ENCODE measurements around the gene NCAM1. TPM values are rescaled to one million over a fixed set of nuclear protein-coding genes. Genes with fewer than 3 reads are reported as not detected.

The NCAM1 gene
- polyA plus RNA-seq, 3 donors from 2014 or later = 35.7 to 143 (median 49.1) TPM

GRCh38 chr11:113189909-113190667, 228.9 kb downstream of the NCAM1 start:
- DNase-seq = no peak
- Mint-ChIP-seq H3K4me1 (peaks cover 38 to 90% of the 10 kb centered on the region in 2 donors), H3K9me3 (no peaks in the 10 kb centered on the region), H3K4me3 (no peak overlapping the region), H3K27ac (peak overlapping the region in 3 of 6 donors; percentile 9 to 62 (median 21)), H3K27me3 (ENCODE audit: low read depth in 3 of 3) (peaks cover 0 to 2% (median 0%) of the 10 kb centered on the region in 3 donors), H3K36me3 (peaks cover 3 to 7% (median 4%) of the 10 kb centered on the region in 3 donors)

- Mint-ChIP-seq H3K27me3 (ENCODE audit: low read depth in 3 of 3) (peaks cover 0 to 5% (median 0%) of the 10 kb centered on the region in 3 donors), H3K4me1 (peaks cover 28 to 88% of the 10 kb centered on the region in 2 donors), H3K4me3 (no peak overlapping the region), H3K27ac (peak overlapping the region in 1 of 6 donors; percentile 27), H3K36me3 (peaks cover 3 to 12% (median 4%) of the 10 kb centered on the region in 3 donors), H3K9me3 (no peaks in the 10 kb centered on the region)
- no peak for DNase-seq
Observed at GRCh38 chr11:113192121-113192925, 231.1 kb downstream of the NCAM1 start.

- Mint-ChIP-seq H3K36me3 (peaks cover 3 to 14% (median 4%) of the 10 kb centered on the region in 3 donors), H3K4me1 (peaks cover 24 to 88% of the 10 kb centered on the region in 2 donors), H3K27ac (no peak overlapping the region), H3K27me3 (ENCODE audit: low read depth in 3 of 3) (peaks cover 0 to 5% (median under 1%) of the 10 kb centered on the region in 3 donors), H3K9me3 (no peaks in the 10 kb centered on the region), H3K4me3 (no peak overlapping the region)
- DNase-seq = no peak
Observed at GRCh38 chr11:113193016-113193415, 231.8 kb downstream of the NCAM1 start.

DNA sequence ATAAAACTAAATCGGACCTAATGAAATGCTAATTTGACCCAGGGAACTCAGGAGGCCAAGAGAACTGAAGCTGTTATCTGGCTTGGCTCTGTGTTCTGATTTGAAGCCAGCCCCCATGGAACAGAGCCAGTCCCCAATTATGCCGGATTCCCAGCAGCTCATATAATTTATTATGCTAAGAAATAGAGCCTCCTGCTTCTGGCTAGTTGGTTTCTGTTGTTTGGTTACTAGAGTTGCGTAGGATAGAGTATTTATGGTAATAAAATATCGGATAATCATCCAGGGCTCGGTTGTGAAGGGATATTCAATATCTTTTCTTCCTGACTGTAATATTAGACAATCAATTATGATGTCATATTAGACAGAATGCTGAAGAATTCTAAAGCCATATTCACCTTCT, 232.7 kb downstream of the NCAM1 start:
- peaks cover 0 to 5% (median 1%) of the 10 kb centered on the region in 3 donors for H3K27me3 Mint-ChIP-seq (ENCODE audit: low read depth in 3 of 3)
- H3K36me3 Mint-ChIP-seq = peaks cover 0 to 13% (median 3%) of the 10 kb centered on the region in 3 donors
- H3K27ac Mint-ChIP-seq = no peak overlapping the region
- H3K9me3 Mint-ChIP-seq = no peaks in the 10 kb centered on the region
- H3K4me1 Mint-ChIP-seq = peaks cover 15 to 88% of the 10 kb centered on the region in 2 donors
- H3K4me3 Mint-ChIP-seq = no peak overlapping the region
- no peak for DNase-seq

DNA sequence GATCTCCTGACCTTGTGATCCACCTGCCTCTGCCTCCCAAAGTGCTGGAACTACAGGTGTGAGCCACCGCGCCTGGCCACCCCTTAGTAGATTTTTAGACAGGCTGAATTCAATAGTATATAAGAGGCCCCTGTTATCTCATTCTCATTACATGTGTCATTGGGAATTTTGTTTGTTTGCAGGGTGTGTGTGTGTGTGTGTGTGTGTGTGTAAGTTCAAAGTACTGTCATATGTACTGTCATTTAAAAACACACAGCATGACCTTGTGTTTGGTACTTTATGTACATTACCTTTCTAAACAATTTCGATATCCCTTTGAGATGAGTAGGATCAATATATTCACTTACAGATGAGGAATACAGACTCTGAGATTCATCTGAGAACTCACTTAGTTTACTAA, 234.5 kb downstream of the NCAM1 start:
- peaks cover 0 to 5% (median 1%) of the 10 kb centered on the region in 3 donors for H3K27me3 Mint-ChIP-seq (ENCODE audit: low read depth in 3 of 3)
- H3K36me3 Mint-ChIP-seq = peaks cover 0 to 11% (median 0%) of the 10 kb centered on the region in 3 donors
- no peak overlapping the region for H3K4me3 Mint-ChIP-seq
- peak overlapping the region in 1 of 6 donors; percentile 40 for H3K27ac Mint-ChIP-seq
- H3K9me3 Mint-ChIP-seq = no peaks in the 10 kb centered on the region
- peaks cover 8 to 82% of the 10 kb centered on the region in 2 donors for H3K4me1 Mint-ChIP-seq
- DNase-seq = no peak

GRCh38 chr11:113197446-113197845, 236.2 kb downstream of the NCAM1 start:
- no peak overlapping the region for H3K4me3 Mint-ChIP-seq
- DNase-seq = no peak
- peaks cover 0 to 5% (median 3%) of the 10 kb centered on the region in 3 donors for H3K27me3 Mint-ChIP-seq (ENCODE audit: low read depth in 3 of 3)
- H3K27ac Mint-ChIP-seq = no peak overlapping the region
- no peaks in the 10 kb centered on the region for H3K9me3 Mint-ChIP-seq
- peaks cover 7 to 82% of the 10 kb centered on the region in 2 donors for H3K4me1 Mint-ChIP-seq
- H3K36me3 Mint-ChIP-seq = peaks cover 0 to 12% (median 0%) of the 10 kb centered on the region in 3 donors

- no peak for DNase-seq
- H3K4me3 Mint-ChIP-seq = no peak overlapping the region
- peaks cover 0 to 3% (median 3%) of the 10 kb centered on the region in 3 donors for H3K27me3 Mint-ChIP-seq (ENCODE audit: low read depth in 3 of 3)
- H3K36me3 Mint-ChIP-seq = peaks cover 0 to 17% (median 4%) of the 10 kb centered on the region in 3 donors
- H3K9me3 Mint-ChIP-seq = no peaks in the 10 kb centered on the region
- no peak overlapping the region for H3K27ac Mint-ChIP-seq
- H3K4me1 Mint-ChIP-seq = peaks cover 7 to 66% of the 10 kb centered on the region in 2 donors
Observed at GRCh38 chr11:113198972-113199661, 237.9 kb downstream of the NCAM1 start.

DNA sequence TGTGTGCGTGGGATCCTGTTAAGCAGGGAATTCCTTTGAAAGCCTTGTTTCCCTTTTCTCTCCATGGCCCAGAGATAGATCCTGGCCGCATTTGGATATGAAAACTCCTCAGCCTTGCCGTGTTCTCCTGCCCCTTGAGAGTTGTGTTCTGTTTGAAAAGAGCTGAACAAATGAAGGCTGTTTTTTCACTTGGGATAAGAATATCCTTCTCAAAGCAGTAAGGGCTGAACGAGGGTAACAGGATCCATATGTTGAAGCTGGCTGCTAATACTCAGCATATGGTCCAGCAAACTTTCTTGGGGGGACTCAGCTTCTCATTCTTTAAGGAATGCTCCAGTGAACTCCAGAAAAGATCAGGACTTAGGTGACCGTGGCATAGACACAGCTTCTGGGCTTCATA, 238.6 kb downstream of the NCAM1 start:
- Mint-ChIP-seq H3K36me3 (peaks cover 0 to 24% (median 6%) of the 10 kb centered on the region in 3 donors), H3K4me3 (no peak overlapping the region), H3K27ac (no peak overlapping the region), H3K4me1 (peaks cover 7 to 59% of the 10 kb centered on the region in 2 donors), H3K27me3 (ENCODE audit: low read depth in 3 of 3) (peaks cover 0 to 5% (median 3%) of the 10 kb centered on the region in 3 donors), H3K9me3 (no peaks in the 10 kb centered on the region)
- DNase-seq = no peak

GRCh38 chr11:113201054-113201818, 240.0 kb downstream of the NCAM1 start:
- Mint-ChIP-seq H3K27ac (peak overlapping the region in 2 of 6 donors; percentile 9 to 65), H3K4me3 (no peak overlapping the region), H3K36me3 (peaks cover 5 to 32% (median 12%) of the 10 kb centered on the region in 3 donors), H3K9me3 (no peaks in the 10 kb centered on the region), H3K27me3 (ENCODE audit: low read depth in 3 of 3) (peaks cover 0 to 6% (median 0%) of the 10 kb centered on the region in 3 donors), H3K4me1 (peaks cover 5 to 47% of the 10 kb centered on the region in 2 donors)
- DNase-seq = no peak

- DNase-seq = no peak
- Mint-ChIP-seq H3K36me3 (peaks cover 15 to 41% (median 19%) of the 10 kb centered on the region in 3 donors), H3K27ac (no peak overlapping the region), H3K4me3 (no peak overlapping the region), H3K4me1 (peaks cover 2 to 35% of the 10 kb centered on the region in 2 donors), H3K27me3 (ENCODE audit: low read depth in 3 of 3) (peaks cover 0 to 6% (median 0%) of the 10 kb centered on the region in 3 donors), H3K9me3 (no peaks in the 10 kb centered on the region)
Observed at GRCh38 chr11:113202431-113202830, 241.2 kb downstream of the NCAM1 start.

DNA sequence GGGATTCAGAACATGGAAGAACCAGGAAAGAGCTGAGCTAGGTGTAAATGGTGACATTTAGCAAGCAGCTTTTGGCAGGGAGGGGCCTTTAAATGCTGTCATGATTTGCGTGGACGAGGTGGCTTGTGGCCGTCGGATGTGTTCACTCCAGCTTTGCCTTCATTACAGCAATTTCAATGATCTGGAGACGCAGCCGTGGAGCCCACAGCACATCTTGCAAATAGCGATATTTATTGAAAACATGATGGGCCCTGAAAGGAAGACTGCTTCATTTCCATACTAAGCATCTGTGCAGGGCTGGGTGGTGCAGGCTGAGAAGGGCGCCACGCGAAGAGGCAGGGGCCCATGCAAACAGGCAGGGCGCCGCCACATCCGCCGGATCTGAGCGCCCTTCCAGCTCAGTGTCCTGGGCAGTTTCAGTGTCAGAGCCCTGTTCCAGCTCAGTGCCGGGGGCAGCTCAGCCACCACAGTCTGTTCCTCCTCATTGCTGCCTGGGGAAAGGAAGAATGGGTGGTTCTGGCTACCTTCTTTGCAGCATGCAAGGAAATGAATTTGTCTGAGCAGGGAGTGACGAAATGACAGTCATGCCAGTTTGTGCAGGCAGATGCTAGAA, 242.0 kb downstream of the NCAM1 start:
- Mint-ChIP-seq H3K27me3 (ENCODE audit: low read depth in 3 of 3) (peaks cover 0 to 8% (median 0%) of the 10 kb centered on the region in 3 donors), H3K27ac (no peak overlapping the region), H3K4me3 (no peak overlapping the region), H3K4me1 (peaks cover 2 to 27% of the 10 kb centered on the region in 2 donors), H3K36me3 (peaks cover 23 to 46% (median 27%) of the 10 kb centered on the region in 3 donors), H3K9me3 (no peaks in the 10 kb centered on the region)
- no peak for DNase-seq

DNA sequence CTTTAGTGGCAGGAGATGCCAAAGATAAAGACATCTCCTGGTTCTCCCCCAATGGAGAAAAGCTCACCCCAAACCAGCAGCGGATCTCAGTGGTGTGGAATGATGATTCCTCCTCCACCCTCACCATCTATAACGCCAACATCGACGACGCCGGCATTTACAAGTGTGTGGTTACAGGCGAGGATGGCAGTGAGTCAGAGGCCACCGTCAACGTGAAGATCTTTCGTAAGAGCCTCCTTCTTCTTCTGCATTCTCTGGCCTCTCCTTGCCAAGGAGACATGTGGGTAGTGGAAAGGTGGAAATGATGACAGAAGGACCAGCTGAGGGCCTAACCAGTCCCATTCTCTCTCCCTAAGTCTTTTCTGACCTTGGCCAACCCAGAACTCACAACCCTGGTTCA, 243.1 kb downstream of the NCAM1 start:
- Mint-ChIP-seq H3K27me3 (ENCODE audit: low read depth in 3 of 3) (peaks cover 0 to 9% (median 0%) of the 10 kb centered on the region in 3 donors), H3K9me3 (no peaks in the 10 kb centered on the region)

More for the DNA sequence above, 243.1 kb downstream of the NCAM1 start:
- Mint-ChIP-seq H3K36me3 (peaks cover 30 to 54% (median 33%) of the 10 kb centered on the region in 3 donors), H3K4me1 (peaks cover 2 to 17% of the 10 kb centered on the region in 2 donors), H3K4me3 (no peak overlapping the region), H3K27ac (no peak overlapping the region)
- DNase-seq = no peak

Measured in immature natural killer cell (primary cell).